Measurements from ENCODE around the gene DDN. TPM values are rescaled to one million over a fixed set of nuclear protein-coding genes. Genes with fewer than 3 reads are reported as not detected.
A peak's percentile ranks its signal among the peaks of the same experiment; 100 is the strongest.

The DDN gene
- total RNA-seq, 1 donor from 2014 or later, result 6.4 TPM

- H3K27ac Mint-ChIP-seq (ENCODE audit: unreplicated experiment), result no peak overlapping the region
- DNase-seq, result no peak
- no peak for TF ChIP-seq CTCF (IDR thresholded peaks at IDR 0.05; ENCODE audit: partially characterized antibody, unreplicated experiment)
- peaks cover 13% of the 10 kb centered on the region for H3K9me3 Mint-ChIP-seq (ENCODE audit: unreplicated experiment)
- no peak overlapping the region for H3K4me3 Mint-ChIP-seq (ENCODE audit: unreplicated experiment)
- H3K4me1 Mint-ChIP-seq (ENCODE audit: low read depth, unreplicated experiment), result peaks cover 5% of the 10 kb centered on the region
- peaks cover 10% of the 10 kb centered on the region for H3K36me3 Mint-ChIP-seq (ENCODE audit: unreplicated experiment)
- peaks cover 23% of the 10 kb centered on the region for H3K27me3 Mint-ChIP-seq (ENCODE audit: unreplicated experiment)
Observed at GRCh38 chr12:48991247-48992050, 7.7 kb downstream of the DDN start.

- Mint-ChIP-seq H3K9me3 (ENCODE audit: unreplicated experiment) (peaks cover 16% of the 10 kb centered on the region), H3K4me1 (ENCODE audit: low read depth, unreplicated experiment) (peaks cover 9% of the 10 kb centered on the region), H3K27ac (ENCODE audit: unreplicated experiment) (no peak overlapping the region), H3K36me3 (ENCODE audit: unreplicated experiment) (peaks cover 10% of the 10 kb centered on the region), H3K4me3 (ENCODE audit: unreplicated experiment) (no peak overlapping the region), H3K27me3 (ENCODE audit: unreplicated experiment) (peaks cover 23% of the 10 kb centered on the region)
- DNase-seq, result no peak
- no peak for TF ChIP-seq CTCF (IDR thresholded peaks at IDR 0.05; ENCODE audit: partially characterized antibody, unreplicated experiment)
Observed at GRCh38 chr12:48990552-48990951, 8.6 kb downstream of the DDN start.

- Mint-ChIP-seq H3K27ac (ENCODE audit: unreplicated experiment) (no peak overlapping the region), H3K4me3 (ENCODE audit: unreplicated experiment) (no peak overlapping the region), H3K4me1 (ENCODE audit: low read depth, unreplicated experiment) (peaks cover 19% of the 10 kb centered on the region), H3K9me3 (ENCODE audit: unreplicated experiment) (peaks cover 11% of the 10 kb centered on the region), H3K27me3 (ENCODE audit: unreplicated experiment) (peaks cover 22% of the 10 kb centered on the region), H3K36me3 (ENCODE audit: unreplicated experiment) (peaks cover 5% of the 10 kb centered on the region)
- TF ChIP-seq CTCF (IDR thresholded peaks at IDR 0.05; ENCODE audit: partially characterized antibody, unreplicated experiment), result peak; percentile 96
- peak; percentile 90 for DNase-seq
Observed at GRCh38 chr12:48988030-48988649, 11.0 kb downstream of the DDN start.

GRCh38 chr12:48986720-48987291, 12.4 kb downstream of the DDN start:
- no peak overlapping the region for H3K27ac Mint-ChIP-seq (ENCODE audit: unreplicated experiment)

More at GRCh38 chr12:48986720-48987291, 12.4 kb downstream of the DDN start:
- H3K4me1 Mint-ChIP-seq (ENCODE audit: low read depth, unreplicated experiment), result peaks cover 19% of the 10 kb centered on the region
- no peak for TF ChIP-seq CTCF (IDR thresholded peaks at IDR 0.05; ENCODE audit: partially characterized antibody, unreplicated experiment)
- peaks cover 15% of the 10 kb centered on the region for H3K9me3 Mint-ChIP-seq (ENCODE audit: unreplicated experiment)
- DNase-seq, result no peak
- H3K27me3 Mint-ChIP-seq (ENCODE audit: unreplicated experiment), result peaks cover 29% of the 10 kb centered on the region
- H3K4me3 Mint-ChIP-seq (ENCODE audit: unreplicated experiment), result no peak overlapping the region
- H3K36me3 Mint-ChIP-seq (ENCODE audit: unreplicated experiment), result peaks cover 5% of the 10 kb centered on the region
